Measurements from ENCODE around the gene ZNF441.

ZNF441 gene

GRCh38 chr19:11766597-11767591 is at the start of gene ZNF441:
Gene ZNF441, plus strand, starts transcription at chr19:11767000. Its CDS starts 194 bp downstream, at chr19:11767194.
- Mint-ChIP-seq H3K4me1 (peaks cover 22% of the 10 kb centered on the region), H3K36me3 (no peaks in the 10 kb centered on the region), H3K4me3 (peak within 1 kb of the TSS; percentile 92), H3K9me3 (peaks cover 14% of the 10 kb centered on the region), H3K27ac (peak within 1 kb of the TSS; percentile 91)
- DNase-seq (ENCODE audit: low spot score in 2 of 2) (peak; percentile 82 to 98), ATAC-seq (peak; percentile 99)

GRCh38 chr19:11721681-11722080 is 45.1 kb upstream of the ZNF441 start:
- DNase-seq (ENCODE audit: low spot score in 2 of 2): no peak
- no peak for ATAC-seq
- Mint-ChIP-seq H3K4me3 (no peak overlapping the region), H3K9me3 (peaks cover 25% of the 10 kb centered on the region), H3K4me1 (no peaks in the 10 kb centered on the region), H3K27ac (no peak overlapping the region), H3K36me3 (peaks cover 17% of the 10 kb centered on the region)

DNA sequence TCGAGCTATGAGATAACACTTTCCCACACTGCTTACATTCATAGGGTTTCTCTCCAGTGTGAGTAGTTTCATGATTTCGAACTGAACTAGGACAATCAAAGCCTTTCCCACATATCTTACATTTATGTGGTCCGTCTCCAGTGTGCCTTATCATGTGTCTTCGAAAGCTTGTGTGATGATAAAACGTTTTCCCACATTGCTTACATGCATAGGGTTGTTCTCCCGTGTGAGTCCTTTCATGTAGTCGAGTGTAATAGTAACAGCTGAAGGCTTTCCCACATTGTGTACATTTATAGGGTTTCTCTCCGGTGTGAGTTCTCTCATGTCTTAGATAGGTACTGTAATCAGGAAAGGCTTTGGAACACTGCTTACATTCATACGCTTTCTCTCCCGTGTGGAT is 44.4 kb upstream of the ZNF441 start:
- Mint-ChIP-seq H3K4me3 (no peak overlapping the region), H3K9me3 (peaks cover 25% of the 10 kb centered on the region), H3K36me3 (peaks cover 17% of the 10 kb centered on the region), H3K4me1 (no peaks in the 10 kb centered on the region), H3K27ac (no peak overlapping the region)
- ATAC-seq: no peak
- no peak for DNase-seq (ENCODE audit: low spot score in 2 of 2)

DNA sequence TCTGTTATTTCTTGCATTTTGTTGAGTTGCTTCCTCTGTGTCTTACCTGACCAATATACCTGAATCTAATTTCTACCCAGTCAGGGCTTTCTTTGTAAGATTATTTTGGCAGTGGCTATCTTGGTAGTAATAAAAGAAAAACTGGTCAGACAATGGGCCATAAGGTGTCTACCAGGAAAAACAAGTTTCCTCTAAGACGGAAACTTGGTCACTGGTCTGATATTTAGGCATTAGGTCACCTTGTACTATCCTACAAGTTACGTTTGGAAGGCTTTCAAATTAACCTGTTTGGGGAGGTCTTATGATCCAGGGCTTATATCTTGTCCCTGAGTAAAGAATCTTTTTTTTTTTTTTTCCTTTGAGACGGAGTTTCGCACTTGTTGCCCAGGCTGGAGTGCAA is 37.2 kb upstream of the ZNF441 start:
- Mint-ChIP-seq H3K4me3 (no peak overlapping the region), H3K27ac (no peak overlapping the region), H3K4me1 (no peaks in the 10 kb centered on the region), H3K36me3 (peaks cover 11% of the 10 kb centered on the region), H3K9me3 (peaks cover 4% of the 10 kb centered on the region)
- no peak for DNase-seq (ENCODE audit: low spot score in 2 of 2)
- ATAC-seq: no peak

DNA sequence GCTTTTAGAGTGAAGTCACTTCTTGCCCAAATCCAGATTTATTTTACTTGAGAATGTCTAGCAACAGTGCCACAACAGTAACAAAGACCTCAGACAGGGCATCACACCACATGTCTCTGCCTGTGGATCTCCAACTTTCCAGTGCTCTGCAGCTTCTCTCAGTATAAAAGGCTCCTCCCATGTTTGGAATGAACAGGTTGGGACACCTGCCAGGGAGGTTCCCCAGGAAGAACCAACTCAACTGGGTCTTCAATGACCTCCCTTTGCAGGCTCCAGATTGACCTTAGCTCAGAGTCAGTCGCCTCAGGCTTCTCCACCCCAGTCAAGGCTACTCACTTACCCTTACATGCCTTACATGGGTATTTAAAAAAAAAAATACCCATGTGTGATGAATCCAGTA is 31.4 kb upstream of the ZNF441 start:
- ATAC-seq (no peak), DNase-seq (ENCODE audit: low spot score in 2 of 2) (no peak)
- peaks cover 21% of the 10 kb centered on the region for H3K4me1 Mint-ChIP-seq
- no peaks in the 10 kb centered on the region for H3K9me3 Mint-ChIP-seq
- H3K4me3 Mint-ChIP-seq: no peak overlapping the region
- peaks cover 12% of the 10 kb centered on the region for H3K36me3 Mint-ChIP-seq
- H3K27ac Mint-ChIP-seq: no peak overlapping the region

- Mint-ChIP-seq H3K4me1 (peaks cover 21% of the 10 kb centered on the region), H3K9me3 (no peaks in the 10 kb centered on the region), H3K36me3 (peaks cover 5% of the 10 kb centered on the region), H3K27ac (no peak overlapping the region), H3K4me3 (peak overlapping the region; percentile 98)
- DNase-seq (ENCODE audit: low spot score in 2 of 2): no peak
- ATAC-seq: no peak
Observed at GRCh38 chr19:11736696-11737095, 30.1 kb upstream of the ZNF441 start.

DNA sequence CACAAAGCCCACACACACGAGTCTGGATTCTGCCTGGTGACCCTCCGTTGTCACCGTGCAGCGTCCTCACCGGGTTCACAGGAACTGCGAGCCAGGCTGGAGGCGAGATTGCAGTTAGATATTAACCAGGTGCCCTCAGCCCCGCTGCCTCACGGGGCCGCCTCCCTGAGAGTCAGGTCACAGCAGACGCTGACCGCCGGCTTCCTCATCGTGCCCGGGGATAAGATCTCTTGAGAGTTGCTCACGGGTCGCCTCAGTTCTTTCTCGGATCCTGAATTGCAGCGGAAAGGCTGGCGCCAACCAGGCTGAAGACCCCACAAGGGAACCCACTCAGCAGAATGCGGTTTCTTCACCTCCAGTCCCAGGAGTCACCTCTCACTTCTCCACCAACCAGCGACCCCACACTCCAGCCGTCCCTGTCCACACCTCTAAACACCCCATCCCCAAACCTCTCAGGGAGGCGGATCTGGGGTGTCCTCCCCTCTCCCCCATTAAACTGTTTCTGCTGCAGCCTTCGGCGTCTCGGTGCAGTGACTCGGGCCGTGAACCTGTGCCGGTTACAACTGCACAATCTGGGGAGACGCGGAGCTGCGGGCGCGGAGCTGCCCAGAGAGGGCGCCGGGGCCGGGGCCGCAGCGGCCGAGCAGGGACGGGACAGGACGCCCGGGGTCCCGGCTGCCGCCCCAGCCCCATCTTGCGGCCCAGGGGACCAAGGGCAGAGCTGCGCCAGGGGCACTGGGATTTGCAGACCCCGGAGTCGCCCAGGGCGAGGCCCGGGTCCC is 28.6 kb upstream of the ZNF441 start:
- peak; percentile 69 for ATAC-seq
- H3K9me3 Mint-ChIP-seq: no peaks in the 10 kb centered on the region
- H3K4me1 Mint-ChIP-seq: peaks cover 21% of the 10 kb centered on the region
- peak; percentile 7 to 74 for DNase-seq (ENCODE audit: low spot score in 2 of 2)
- H3K36me3 Mint-ChIP-seq: peaks cover 5% of the 10 kb centered on the region
- peak overlapping the region; percentile 98 for H3K4me3 Mint-ChIP-seq
- H3K27ac Mint-ChIP-seq: peak overlapping the region; percentile 93

DNA sequence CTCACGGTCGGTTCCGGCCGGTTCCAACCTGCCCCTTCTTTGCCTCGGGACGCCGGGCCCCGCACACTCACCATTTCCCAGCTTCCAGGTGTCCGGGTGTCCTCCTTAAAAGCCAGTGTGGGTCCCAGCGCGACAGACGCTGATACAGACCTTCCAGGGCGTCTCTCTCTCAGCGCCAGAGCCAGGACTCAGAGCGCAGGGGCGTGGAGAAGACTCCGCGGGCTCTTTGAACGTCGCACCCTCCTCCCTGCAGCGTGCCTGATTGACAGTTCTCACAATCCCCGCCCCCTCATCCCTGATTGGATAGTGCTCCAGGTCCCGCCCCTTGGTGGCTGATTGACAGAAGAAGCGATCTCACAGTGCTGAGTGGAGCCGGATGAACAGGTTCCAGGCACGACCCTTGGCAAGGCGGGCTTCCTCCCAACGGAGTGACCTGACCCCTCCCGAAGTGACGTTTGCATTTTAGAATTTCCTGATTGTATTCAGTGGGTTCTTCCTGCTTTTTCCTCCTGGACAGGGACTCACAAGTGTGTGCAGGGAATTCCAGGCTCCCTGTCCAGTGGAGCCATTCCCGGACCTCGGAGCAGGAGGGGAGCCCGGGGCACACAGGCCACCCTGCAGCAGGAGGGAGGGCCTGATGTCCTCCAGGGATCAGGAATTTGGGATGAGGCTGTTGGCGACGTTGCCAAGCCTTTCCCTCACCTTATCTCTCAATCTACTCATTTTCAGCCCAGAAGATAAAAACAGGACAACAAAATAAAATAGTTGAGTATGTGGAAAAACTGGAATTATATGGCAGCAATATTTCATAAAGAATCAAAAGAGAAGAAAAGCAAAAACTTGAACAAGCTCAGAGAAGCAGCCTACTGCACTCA is 27.8 kb upstream of the ZNF441 start, which contains the start of gene ZNF823:
ZNF823 (minus strand) TSS at position 201 of the 875 bp plus-strand sequence; CDS start at position 74, 127 bp downstream.
- Mint-ChIP-seq H3K36me3 (peaks cover 5% of the 10 kb centered on the region), H3K27ac (peak within 1 kb of the TSS; percentile 93), H3K4me1 (peaks cover 21% of the 10 kb centered on the region), H3K4me3 (peak within 1 kb of the TSS; percentile 98), H3K9me3 (no peaks in the 10 kb centered on the region)
- ATAC-seq: peak; percentile 98
- DNase-seq (ENCODE audit: low spot score in 2 of 2): peak; percentile 85 to 99

DNA sequence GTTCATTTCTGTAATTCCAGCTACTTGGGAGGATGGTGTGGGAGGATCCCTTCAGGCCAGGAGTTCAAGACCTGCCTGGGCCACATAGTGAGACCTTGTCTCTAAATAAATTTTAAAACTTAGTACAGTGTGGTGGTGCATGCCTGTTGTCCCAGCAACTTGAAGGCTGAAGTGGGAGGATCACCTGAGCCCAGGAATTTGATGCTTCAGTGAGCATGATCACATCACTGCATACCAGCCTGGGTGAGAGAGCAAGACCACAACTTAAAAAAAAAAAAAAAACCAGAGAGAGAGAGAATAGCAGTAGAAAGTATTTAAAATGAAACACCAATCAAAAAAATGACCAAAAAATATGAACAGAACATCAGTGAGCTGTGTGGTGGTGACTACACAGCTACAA is 20.9 kb upstream of the ZNF441 start:
- peaks cover 20% of the 10 kb centered on the region for H3K9me3 Mint-ChIP-seq

DNA sequence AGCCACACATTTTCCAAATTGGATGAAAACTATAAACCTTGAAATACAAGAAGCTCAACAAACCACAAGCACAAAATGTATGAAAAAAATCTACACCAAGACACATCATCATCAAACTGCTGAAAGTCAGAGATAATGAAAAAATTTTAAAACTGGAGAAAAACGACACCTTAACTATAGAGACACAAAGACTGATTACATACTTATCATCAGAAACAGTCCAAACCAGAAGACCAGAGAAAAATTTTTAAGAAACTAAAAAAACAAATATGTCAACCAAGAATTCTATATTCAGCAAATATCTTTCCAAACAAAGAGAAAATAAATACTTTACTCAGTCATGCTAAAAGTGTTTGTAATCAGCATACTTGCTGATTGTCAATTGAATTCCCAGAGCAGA is 19.5 kb upstream of the ZNF441 start:
- H3K4me1 Mint-ChIP-seq: no peaks in the 10 kb centered on the region
- H3K4me3 Mint-ChIP-seq: no peak overlapping the region
- no peak for ATAC-seq
- no peaks in the 10 kb centered on the region for H3K36me3 Mint-ChIP-seq
- no peak overlapping the region for H3K27ac Mint-ChIP-seq
- DNase-seq (ENCODE audit: low spot score in 2 of 2): no peak
- peaks cover 23% of the 10 kb centered on the region for H3K9me3 Mint-ChIP-seq

More for the DNA sequence above, 20.9 kb upstream of the ZNF441 start:
- no peak overlapping the region for H3K4me3 Mint-ChIP-seq
- H3K4me1 Mint-ChIP-seq: no peaks in the 10 kb centered on the region
- no peaks in the 10 kb centered on the region for H3K36me3 Mint-ChIP-seq
- ATAC-seq: no peak
- DNase-seq (ENCODE audit: low spot score in 2 of 2): no peak
- H3K27ac Mint-ChIP-seq: no peak overlapping the region

GRCh38 chr19:11749751-11750150 is 17.0 kb upstream of the ZNF441 start:
- H3K27ac Mint-ChIP-seq: no peak overlapping the region
- ATAC-seq (no peak), DNase-seq (ENCODE audit: low spot score in 2 of 2) (no peak)
- peaks cover 31% of the 10 kb centered on the region for H3K9me3 Mint-ChIP-seq
- no peaks in the 10 kb centered on the region for H3K36me3 Mint-ChIP-seq
- no peak overlapping the region for H3K4me3 Mint-ChIP-seq
- no peaks in the 10 kb centered on the region for H3K4me1 Mint-ChIP-seq

GRCh38 chr19:11752244-11752736 is 14.5 kb upstream of the ZNF441 start:
- no peak for ATAC-seq
- no peaks in the 10 kb centered on the region for H3K4me1 Mint-ChIP-seq
- peaks cover 33% of the 10 kb centered on the region for H3K9me3 Mint-ChIP-seq
- no peaks in the 10 kb centered on the region for H3K36me3 Mint-ChIP-seq
- no peak for DNase-seq (ENCODE audit: low spot score in 2 of 2)
- H3K27ac Mint-ChIP-seq: no peak overlapping the region
- no peak overlapping the region for H3K4me3 Mint-ChIP-seq

DNA sequence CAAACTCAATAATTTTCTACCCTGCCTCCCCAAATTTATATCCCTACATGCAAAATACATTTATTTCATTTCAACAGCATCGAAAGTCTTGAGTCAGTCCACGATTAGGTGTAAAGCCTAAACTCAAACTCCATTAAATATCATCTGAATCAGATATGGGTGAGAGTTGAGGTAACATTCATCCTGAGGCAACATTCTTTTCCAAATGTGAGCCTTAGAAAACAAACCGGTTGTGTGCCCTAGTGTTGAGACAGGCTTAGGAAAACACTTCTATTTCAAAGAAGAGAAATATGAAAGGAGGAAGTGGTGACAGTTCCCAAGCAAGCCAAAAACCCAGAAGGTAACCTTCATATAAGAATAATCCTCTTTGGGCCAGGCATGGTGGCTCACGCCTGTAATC is 12.1 kb upstream of the ZNF441 start:
- Mint-ChIP-seq H3K4me1 (no peaks in the 10 kb centered on the region), H3K36me3 (no peaks in the 10 kb centered on the region), H3K27ac (no peak overlapping the region), H3K4me3 (no peak overlapping the region), H3K9me3 (peaks cover 25% of the 10 kb centered on the region)
- ATAC-seq (no peak), DNase-seq (ENCODE audit: low spot score in 2 of 2) (no peak)

- H3K36me3 Mint-ChIP-seq: no peaks in the 10 kb centered on the region
- peaks cover 19% of the 10 kb centered on the region for H3K9me3 Mint-ChIP-seq
- no peaks in the 10 kb centered on the region for H3K4me1 Mint-ChIP-seq
- H3K27ac Mint-ChIP-seq: no peak overlapping the region
- ATAC-seq (no peak), DNase-seq (ENCODE audit: low spot score in 2 of 2) (no peak)
- H3K4me3 Mint-ChIP-seq: no peak overlapping the region
Observed at GRCh38 chr19:11756965-11757364, 9.8 kb upstream of the ZNF441 start.

Measured in stimulated activated effector memory CD8-positive, alpha-beta T cell treated with anti-CD3 and anti-CD28 coated beads, Interleukin-12 subunit alpha, Interleukin-12 subunit beta, amount 100 ng/mL, for 72 hours (primary cell).